ENCODE results near the gene FAT1.

Gene FAT1

DNA sequence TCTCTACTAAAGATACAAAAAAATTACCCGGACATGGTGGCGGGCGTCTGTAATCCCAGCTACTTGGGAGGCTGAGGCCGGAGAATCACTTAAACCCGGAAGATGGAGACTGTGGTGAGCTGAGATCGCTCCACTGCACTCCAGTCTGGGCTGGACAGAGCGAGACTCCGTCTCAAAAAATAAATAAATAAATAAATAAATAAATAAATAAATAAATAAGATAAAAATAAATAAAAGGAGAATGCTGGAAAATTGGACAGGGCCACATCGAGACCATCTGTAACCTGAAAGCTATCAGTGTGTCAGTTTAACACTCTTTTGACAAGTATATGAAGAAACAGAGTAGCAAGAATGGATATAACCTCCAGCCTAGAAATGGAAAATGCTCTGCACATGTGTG, 15.7 kb upstream of the FAT1 start:
- Mint-ChIP-seq H3K4me1 (ENCODE audit: low read depth) (no peaks in the 10 kb centered on the region), H3K4me3 (no peak overlapping the region), H3K27ac (no peak overlapping the region), H3K9me3 (no peaks in the 10 kb centered on the region), H3K36me3 (ENCODE audit: low read depth) (no peaks in the 10 kb centered on the region), H3K27me3 (ENCODE audit: low read depth) (no peaks in the 10 kb centered on the region)
- DNase-seq (ENCODE audit: low spot score): no peak

DNA sequence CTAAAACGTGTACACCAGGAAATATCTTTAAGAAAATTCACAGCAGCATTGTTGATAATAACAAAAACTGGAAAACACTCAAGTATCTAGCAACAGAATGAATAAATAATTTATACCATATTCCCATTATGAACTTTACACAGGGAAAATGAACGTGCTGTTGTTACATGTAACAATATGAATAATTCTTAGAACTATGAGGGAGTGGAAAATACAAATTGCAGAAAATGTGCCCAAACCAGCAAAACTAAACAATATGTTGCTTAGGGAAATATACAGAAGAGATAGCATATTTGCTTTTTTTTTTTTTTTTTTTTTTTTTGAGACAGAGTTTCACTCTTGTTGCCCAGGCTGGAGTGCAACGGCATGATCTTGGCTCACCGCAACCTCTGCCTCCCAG, 14.8 kb upstream of the FAT1 start:
- H3K36me3 Mint-ChIP-seq (ENCODE audit: low read depth): no peaks in the 10 kb centered on the region
- no peaks in the 10 kb centered on the region for H3K9me3 Mint-ChIP-seq
- H3K27ac Mint-ChIP-seq: no peak overlapping the region
- DNase-seq (ENCODE audit: low spot score): no peak
- H3K4me3 Mint-ChIP-seq: no peak overlapping the region
- H3K27me3 Mint-ChIP-seq (ENCODE audit: low read depth): no peaks in the 10 kb centered on the region
- no peaks in the 10 kb centered on the region for H3K4me1 Mint-ChIP-seq (ENCODE audit: low read depth)

DNA sequence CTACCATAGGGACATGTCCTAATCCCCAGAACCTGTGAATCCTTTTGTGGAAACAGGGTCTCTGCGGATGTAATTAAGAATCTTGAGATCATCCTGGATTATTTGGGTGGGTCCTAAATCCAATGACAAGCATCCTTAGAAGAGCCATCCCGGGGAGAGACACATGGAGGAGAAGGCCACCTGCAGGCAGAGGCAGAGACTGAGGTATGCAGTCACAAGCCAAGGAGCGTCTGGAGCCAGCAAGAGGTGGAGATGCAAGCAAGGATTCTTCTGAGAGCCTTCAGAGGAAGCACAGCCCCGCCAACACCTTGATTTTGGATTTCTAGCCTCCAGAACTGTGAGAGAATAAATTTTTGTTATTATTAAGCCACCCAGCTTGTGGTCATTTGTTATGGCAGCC, 13.8 kb upstream of the FAT1 start:
- Mint-ChIP-seq H3K4me3 (no peak overlapping the region), H3K9me3 (no peaks in the 10 kb centered on the region), H3K36me3 (ENCODE audit: low read depth) (no peaks in the 10 kb centered on the region), H3K4me1 (ENCODE audit: low read depth) (no peaks in the 10 kb centered on the region), H3K27me3 (ENCODE audit: low read depth) (no peaks in the 10 kb centered on the region), H3K27ac (no peak overlapping the region)
- no peak for DNase-seq (ENCODE audit: low spot score)

DNA sequence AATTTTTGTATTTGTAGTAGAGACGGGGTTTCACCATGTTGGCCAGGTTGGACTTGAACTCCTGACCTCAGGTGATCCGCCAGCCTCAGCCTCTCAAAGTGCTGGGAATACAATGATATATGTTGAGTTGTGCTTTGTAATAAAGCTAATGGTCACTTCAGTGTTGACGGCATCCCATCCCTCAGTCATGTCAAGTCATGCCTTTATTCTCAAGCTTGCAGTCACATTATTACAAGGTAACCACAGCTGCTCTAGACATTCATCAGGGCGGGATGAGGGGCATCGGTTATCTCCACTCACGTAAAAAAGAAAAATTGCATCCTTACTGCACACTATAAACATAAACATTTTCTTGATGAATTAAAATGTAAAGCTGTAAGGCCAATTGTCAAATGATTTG, 12.8 kb upstream of the FAT1 start:
- Mint-ChIP-seq H3K27me3 (ENCODE audit: low read depth) (no peaks in the 10 kb centered on the region), H3K4me3 (no peak overlapping the region), H3K9me3 (no peaks in the 10 kb centered on the region), H3K36me3 (ENCODE audit: low read depth) (no peaks in the 10 kb centered on the region), H3K27ac (no peak overlapping the region), H3K4me1 (ENCODE audit: low read depth) (no peaks in the 10 kb centered on the region)
- no peak for DNase-seq (ENCODE audit: low spot score)

DNA sequence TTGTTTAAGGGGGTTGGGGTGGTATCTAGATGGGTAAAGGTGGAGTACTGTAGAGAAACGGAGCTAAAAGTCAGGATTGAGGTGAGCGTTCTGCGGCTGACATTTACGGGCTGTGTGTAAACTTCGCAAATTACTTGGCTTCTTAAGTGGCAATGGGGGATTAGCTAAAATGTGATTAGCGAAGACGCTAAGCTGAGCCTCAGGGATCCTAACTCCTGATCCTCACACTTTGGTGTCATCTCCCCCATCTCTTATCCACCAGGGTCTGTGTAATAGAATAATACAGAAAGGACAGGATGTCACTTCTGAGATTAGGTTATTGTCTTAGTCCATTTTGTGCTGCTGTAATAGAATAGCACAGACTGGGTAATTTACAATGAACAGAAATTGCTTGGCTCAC, 10.6 kb upstream of the FAT1 start:
- no peak overlapping the region for H3K27ac Mint-ChIP-seq
- H3K36me3 Mint-ChIP-seq (ENCODE audit: low read depth): no peaks in the 10 kb centered on the region
- no peak for DNase-seq (ENCODE audit: low spot score)
- no peak overlapping the region for H3K4me3 Mint-ChIP-seq
- no peaks in the 10 kb centered on the region for H3K27me3 Mint-ChIP-seq (ENCODE audit: low read depth)
- H3K9me3 Mint-ChIP-seq: no peaks in the 10 kb centered on the region
- H3K4me1 Mint-ChIP-seq (ENCODE audit: low read depth): no peaks in the 10 kb centered on the region

DNA sequence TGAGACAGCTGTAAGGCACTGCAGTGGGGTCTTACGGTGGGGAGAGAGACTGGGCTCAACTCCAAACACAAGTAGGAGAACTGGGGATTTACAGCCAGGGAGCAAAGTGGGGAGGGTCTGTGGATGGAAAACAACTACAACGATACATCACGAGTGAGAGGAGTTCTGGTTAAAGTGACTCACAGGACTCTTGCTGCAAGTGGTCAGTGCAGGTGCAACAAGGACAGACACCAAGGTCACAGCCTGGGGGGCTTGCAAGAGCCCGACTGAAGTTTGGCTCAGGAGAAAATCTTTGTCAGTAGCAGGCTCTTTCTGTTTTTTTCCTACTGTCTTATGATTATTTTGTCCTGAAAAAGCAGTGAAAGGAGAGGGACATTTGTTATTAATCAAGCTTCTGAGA, 10.1 kb upstream of the FAT1 start:
- H3K27me3 Mint-ChIP-seq (ENCODE audit: low read depth): peaks cover 1% of the 10 kb centered on the region
- no peak overlapping the region for H3K27ac Mint-ChIP-seq
- H3K36me3 Mint-ChIP-seq (ENCODE audit: low read depth): no peaks in the 10 kb centered on the region
- DNase-seq (ENCODE audit: low spot score): no peak
- H3K4me1 Mint-ChIP-seq (ENCODE audit: low read depth): no peaks in the 10 kb centered on the region
- no peak overlapping the region for H3K4me3 Mint-ChIP-seq
- no peaks in the 10 kb centered on the region for H3K9me3 Mint-ChIP-seq

DNA sequence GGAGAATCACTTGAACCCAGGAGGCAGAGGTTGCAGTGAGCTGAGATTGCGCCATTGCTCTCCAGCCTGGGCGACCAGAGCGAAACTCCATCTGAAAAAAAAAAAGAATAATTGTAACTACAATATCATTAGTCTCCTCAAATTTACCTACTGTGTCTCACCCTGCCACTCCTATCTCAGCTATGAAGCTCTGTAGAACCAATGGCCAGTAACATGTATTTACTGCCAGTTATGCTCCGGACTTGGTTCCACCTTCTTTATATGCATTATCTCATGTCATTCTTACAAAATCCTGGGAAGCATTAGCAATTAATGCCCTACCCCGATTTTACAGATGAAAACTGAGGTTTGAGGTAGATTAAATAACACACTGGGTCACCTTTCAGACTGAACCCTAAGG, 7.0 kb upstream of the FAT1 start:
- Mint-ChIP-seq H3K27ac (no peak overlapping the region), H3K36me3 (ENCODE audit: low read depth) (no peaks in the 10 kb centered on the region), H3K27me3 (ENCODE audit: low read depth) (peaks cover 24% of the 10 kb centered on the region), H3K4me1 (ENCODE audit: low read depth) (no peaks in the 10 kb centered on the region), H3K4me3 (no peak overlapping the region), H3K9me3 (no peaks in the 10 kb centered on the region)
- DNase-seq (ENCODE audit: low spot score): no peak

DNA sequence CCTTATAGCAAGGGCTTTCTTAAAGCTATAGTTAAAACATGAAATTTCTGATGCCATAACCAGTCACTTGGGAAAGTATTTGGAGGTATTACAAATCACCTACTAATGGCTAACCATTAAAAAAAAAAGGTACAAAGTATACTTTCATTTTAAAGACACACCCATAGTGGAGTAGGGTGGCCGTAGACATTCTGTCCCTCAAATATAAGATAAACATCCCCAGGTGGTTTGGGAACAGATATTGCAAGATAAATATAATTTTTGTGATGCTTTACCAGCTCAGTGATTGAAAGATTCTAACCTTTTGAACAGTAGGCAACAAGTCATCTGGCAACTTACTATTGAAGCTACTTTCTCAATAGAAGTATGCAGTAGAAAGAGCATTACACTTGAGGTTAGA, 6.2 kb upstream of the FAT1 start:
- H3K9me3 Mint-ChIP-seq: no peaks in the 10 kb centered on the region
- no peak for DNase-seq (ENCODE audit: low spot score)
- no peaks in the 10 kb centered on the region for H3K4me1 Mint-ChIP-seq (ENCODE audit: low read depth)
- peaks cover 32% of the 10 kb centered on the region for H3K27me3 Mint-ChIP-seq (ENCODE audit: low read depth)
- H3K36me3 Mint-ChIP-seq (ENCODE audit: low read depth): no peaks in the 10 kb centered on the region
- H3K4me3 Mint-ChIP-seq: no peak overlapping the region
- no peak overlapping the region for H3K27ac Mint-ChIP-seq

DNA sequence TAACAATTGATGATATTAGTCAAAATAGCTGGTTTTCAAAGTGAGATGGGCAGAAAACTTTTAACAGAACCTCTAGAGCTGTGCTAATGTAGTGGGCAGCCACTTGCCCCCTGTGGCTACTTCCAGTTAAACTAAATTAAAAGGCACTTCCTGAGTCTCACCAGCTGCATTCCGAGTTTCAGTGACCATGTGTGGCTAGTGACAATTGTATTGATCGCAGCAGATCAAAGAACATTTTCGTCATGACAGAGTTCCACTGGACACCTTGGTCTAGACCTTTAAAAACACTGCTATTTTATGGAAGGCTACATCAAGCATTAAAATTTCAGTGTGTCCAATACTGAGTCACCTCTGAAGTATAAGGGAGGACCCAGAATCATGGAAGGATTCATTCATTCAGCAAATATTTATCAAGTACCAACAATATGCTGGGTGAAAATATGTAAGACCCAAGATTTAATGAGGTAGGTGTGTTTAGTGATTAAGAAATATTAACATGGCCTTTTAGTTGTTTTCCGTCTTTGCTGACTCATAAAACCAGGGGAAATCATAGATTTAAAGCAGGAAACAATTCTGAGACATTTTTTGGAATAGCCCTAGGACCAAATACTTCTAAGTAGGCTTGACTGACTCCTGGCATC, 5.1 kb upstream of the FAT1 start:
- H3K9me3 Mint-ChIP-seq: no peaks in the 10 kb centered on the region
- H3K4me1 Mint-ChIP-seq (ENCODE audit: low read depth): no peaks in the 10 kb centered on the region
- H3K36me3 Mint-ChIP-seq (ENCODE audit: low read depth): no peaks in the 10 kb centered on the region
- H3K27me3 Mint-ChIP-seq (ENCODE audit: low read depth): peaks cover 34% of the 10 kb centered on the region
- H3K4me3 Mint-ChIP-seq: no peak overlapping the region
- no peak overlapping the region for H3K27ac Mint-ChIP-seq
- no peak for DNase-seq (ENCODE audit: low spot score)

DNA sequence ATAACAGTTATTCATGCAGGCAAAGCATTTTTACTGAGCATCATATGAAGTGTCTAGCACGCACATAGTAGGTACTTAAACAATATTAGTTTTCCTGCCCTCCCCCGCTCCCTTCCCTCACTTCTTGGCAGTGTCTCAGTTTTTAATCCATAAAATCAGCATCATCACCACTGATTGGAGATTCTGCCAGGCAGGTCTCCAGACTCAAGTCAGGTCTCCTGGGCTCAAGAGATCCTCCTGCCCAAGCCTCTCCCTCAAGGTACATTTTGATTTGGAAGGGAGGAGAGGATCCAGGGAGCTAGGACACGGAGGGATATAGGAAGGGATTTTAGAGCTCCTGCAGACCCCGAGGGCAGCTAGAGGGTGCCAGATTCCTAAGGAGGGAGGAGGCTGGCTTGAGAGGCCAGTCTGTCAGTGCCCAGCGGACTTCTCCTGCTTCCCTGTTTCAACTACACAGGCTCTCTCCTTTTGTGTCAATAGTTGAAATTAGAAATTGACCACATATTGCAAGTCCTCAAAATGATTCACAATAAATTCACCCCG, 4.4 kb upstream of the FAT1 start:
- DNase-seq (ENCODE audit: low spot score): no peak
- Mint-ChIP-seq H3K4me3 (no peak overlapping the region), H3K9me3 (no peaks in the 10 kb centered on the region), H3K27me3 (ENCODE audit: low read depth) (peaks cover 35% of the 10 kb centered on the region), H3K36me3 (ENCODE audit: low read depth) (no peaks in the 10 kb centered on the region), H3K4me1 (ENCODE audit: low read depth) (no peaks in the 10 kb centered on the region), H3K27ac (no peak overlapping the region)

DNA sequence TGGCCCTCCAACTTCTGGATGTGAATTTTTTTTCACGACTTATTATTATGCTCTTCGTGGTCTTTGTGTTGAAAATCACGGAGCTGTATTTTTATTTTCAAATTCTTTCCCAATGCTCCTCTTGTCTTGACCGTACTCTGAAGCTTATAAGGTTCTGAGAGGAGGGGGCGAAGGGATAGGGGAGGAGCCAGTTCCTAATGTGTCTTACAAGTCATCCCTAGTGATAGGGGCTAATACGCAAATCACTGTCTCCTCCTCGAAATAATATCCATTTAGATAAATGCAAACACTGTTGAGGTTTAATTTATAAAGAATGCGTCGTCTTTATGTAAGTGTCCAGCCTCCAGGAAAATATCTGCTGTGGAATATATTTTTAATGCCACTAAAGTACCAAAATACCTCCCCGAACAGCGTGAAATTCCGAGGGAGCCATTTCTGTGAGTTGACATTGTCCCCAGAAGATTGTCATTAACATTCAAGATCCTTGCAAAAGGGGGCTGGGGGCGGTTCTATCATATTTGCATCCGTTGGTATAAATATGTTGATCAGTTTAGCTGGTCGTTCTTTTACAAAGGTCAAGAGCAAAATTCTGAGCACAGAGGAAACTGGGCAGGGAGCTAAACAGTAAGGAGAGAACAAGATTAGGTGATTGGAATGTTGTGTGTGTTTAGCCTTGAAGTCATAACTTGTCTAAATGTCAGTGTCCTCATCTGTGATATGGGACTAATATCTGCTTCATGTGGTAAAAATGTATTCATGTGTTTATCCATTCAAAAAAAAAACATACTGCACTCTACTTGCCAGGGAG, 3.7 kb upstream of the FAT1 start:
- no peaks in the 10 kb centered on the region for H3K36me3 Mint-ChIP-seq (ENCODE audit: low read depth)
- H3K27me3 Mint-ChIP-seq (ENCODE audit: low read depth): peaks cover 41% of the 10 kb centered on the region
- H3K4me3 Mint-ChIP-seq: peak overlapping the region; percentile 52
- H3K27ac Mint-ChIP-seq: peak overlapping the region; percentile 27
- no peaks in the 10 kb centered on the region for H3K4me1 Mint-ChIP-seq (ENCODE audit: low read depth)
- no peak for DNase-seq (ENCODE audit: low spot score)
- H3K9me3 Mint-ChIP-seq: no peaks in the 10 kb centered on the region

DNA sequence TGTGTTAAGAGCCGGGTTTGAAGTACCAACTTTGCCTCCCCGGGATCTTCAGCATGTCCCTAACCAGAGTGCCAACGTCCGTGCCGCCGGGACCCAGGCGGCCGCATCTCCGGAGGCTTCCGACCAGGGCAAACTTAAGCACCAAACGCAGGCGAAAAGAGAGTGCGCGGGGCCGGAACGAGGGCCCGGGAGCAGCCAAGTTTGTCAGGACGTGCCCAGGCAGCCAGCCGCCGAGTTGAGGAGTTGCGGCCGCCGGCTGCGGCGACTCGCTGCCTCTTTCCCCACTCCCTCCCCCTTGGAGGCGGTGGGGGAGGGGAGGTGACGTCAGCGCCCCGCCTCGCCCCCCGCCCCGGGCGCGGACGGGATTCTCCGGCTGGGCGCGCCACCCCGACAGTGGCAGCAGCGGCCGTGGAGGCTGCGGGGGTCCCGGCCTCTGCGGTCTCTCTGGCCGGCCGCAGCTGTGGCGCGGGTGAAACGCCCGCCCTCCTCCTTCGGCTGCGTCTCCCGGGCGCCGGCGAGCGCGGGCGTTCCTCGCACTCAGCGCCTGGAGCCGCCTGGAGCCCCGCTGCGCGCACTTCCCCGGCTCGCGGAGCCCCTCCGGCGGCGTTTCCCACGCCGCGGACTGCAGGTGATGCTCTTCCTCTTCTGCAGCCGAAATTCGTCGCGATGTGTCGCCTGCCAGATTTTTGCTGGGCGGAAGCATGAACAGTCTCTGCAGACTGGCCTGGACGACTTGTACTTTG, 2.9 kb upstream of the FAT1 start:
- no peak for DNase-seq (ENCODE audit: low spot score)
- Mint-ChIP-seq H3K4me1 (ENCODE audit: low read depth) (no peaks in the 10 kb centered on the region), H3K27ac (peak overlapping the region; percentile 27), H3K9me3 (no peaks in the 10 kb centered on the region), H3K4me3 (peak overlapping the region; percentile 52), H3K36me3 (ENCODE audit: low read depth) (no peaks in the 10 kb centered on the region), H3K27me3 (ENCODE audit: low read depth) (peaks cover 48% of the 10 kb centered on the region)

DNA sequence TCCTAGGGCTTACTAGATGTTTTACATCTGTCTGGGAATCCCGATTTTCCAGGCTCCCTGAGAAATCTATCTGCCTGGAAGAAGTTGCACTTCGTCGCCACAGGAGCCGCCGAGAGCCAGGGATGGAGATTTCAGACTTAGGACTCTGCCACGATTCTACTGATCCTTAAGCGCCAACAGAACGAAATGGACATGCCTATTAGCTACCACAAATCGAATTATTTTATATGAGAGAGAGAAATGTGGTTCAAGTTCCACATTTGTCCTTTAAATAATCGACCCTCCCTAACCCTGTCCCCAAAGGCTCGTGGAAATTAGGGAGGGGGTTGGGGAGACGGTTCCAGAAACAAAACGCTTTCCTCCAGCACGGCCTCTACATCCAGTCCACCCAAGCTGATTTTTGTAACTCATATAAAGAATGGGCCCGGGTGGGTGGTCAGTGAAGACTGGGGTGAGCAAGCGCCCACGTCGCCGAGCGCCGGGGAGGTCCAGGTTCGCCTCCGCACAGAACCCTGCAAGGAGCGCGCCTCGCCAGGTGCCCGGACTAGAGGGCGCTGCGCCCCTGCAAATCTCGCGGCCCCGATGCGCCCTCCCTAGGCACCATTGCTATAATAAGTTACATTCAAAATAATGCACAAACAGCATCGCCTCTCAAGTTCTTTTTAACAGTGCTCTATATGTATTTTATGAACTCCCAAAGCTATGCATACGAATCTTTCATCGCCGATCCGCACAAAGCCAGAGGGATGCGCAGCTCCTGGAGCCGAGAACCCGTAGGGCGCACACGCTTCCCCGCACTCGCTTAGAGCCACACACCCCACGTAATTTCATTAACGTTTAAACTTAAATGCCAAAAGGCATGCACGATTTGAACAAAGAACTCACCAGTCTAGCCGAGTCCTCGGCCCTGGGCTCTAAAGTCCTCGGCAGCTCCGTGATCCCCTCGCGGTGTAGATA, 2.1 kb upstream of the FAT1 start:
- DNase-seq (ENCODE audit: low spot score): no peak
- Mint-ChIP-seq H3K4me3 (peak overlapping the region; percentile 36), H3K9me3 (peaks cover 5% of the 10 kb centered on the region), H3K4me1 (ENCODE audit: low read depth) (no peaks in the 10 kb centered on the region), H3K27me3 (ENCODE audit: low read depth) (peaks cover 52% of the 10 kb centered on the region), H3K27ac (peak overlapping the region; percentile 10), H3K36me3 (ENCODE audit: low read depth) (no peaks in the 10 kb centered on the region)

Data from T-helper 2 cell treated with Interferon-gamma antibody and Interleukin-4, amounts not matched to agents 5 μg/mL and 100 μg/mL, for 36 hours (primary cell).